ENCODE data around the gene LIMS2. TPM values are rescaled to one million over a fixed set of nuclear protein-coding genes. Genes with fewer than 3 reads are reported as not detected.
A peak's percentile ranks its signal among the peaks of the same experiment; 100 is the strongest.

The LIMS2 gene
- total RNA-seq, 1 donor from 2014 or later = 44.2 TPM

DNA sequence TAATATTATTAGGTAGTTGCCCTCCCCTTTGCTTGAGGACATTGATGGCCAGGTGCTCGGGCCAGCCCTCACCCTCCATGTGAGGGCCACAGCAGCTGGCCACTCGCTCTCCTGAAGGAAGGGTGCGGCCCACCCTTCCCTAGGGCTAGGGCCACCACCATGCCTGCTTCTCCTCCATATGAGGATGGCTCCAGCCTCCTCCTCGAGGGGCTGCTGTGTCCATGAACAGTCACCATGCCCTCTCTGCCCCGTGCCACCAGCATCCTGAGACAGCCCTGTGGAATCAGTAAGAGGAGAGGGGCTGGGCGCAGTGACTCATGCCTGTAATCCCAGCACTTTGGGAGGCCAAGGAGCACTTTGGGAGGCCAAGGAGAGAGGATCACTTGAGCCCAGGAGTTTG, 27.0 kb downstream of the LIMS2 start:
- no peak for DNase-seq (ENCODE audit: extremely low spot score in 2 of 2)
- peaks cover 35% of the 10 kb centered on the region for H3K4me1 ChIP-seq
- intact Hi-C loops (cut with DNase I) = no loop called here
- H3K27me3 ChIP-seq = no peaks in the 10 kb centered on the region
- peaks cover 0 to 4% of the 10 kb centered on the region in 2 donors for H3K36me3 ChIP-seq
- TF ChIP-seq POLR2AphosphoS5 (IDR thresholded peaks at IDR 0.05; ENCODE audit: insufficient read depth in 1 of 2, low read depth in 1 of 2) (no peak), POLR2A (IDR thresholded peaks at IDR 0.05) (no peak)
- TF ChIP-seq, protein P1, sequence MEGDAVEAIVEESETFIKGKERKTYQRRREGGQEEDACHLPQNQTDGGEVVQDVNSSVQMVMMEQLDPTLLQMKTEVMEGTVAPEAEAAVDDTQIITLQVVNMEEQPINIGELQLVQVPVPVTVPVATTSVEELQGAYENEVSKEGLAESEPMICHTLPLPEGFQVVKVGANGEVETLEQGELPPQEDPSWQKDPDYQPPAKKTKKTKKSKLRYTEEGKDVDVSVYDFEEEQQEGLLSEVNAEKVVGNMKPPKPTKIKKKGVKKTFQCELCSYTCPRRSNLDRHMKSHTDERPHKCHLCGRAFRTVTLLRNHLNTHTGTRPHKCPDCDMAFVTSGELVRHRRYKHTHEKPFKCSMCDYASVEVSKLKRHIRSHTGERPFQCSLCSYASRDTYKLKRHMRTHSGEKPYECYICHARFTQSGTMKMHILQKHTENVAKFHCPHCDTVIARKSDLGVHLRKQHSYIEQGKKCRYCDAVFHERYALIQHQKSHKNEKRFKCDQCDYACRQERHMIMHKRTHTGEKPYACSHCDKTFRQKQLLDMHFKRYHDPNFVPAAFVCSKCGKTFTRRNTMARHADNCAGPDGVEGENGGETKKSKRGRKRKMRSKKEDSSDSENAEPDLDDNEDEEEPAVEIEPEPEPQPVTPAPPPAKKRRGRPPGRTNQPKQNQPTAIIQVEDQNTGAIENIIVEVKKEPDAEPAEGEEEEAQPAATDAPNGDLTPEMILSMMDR (IDR thresholded peaks at IDR 0.05) = no peak
- no peak overlapping the region for H3K4me3 ChIP-seq
- no peaks in the 10 kb centered on the region for H3K9me3 ChIP-seq
- H3K27ac ChIP-seq = no peak overlapping the region

DNA sequence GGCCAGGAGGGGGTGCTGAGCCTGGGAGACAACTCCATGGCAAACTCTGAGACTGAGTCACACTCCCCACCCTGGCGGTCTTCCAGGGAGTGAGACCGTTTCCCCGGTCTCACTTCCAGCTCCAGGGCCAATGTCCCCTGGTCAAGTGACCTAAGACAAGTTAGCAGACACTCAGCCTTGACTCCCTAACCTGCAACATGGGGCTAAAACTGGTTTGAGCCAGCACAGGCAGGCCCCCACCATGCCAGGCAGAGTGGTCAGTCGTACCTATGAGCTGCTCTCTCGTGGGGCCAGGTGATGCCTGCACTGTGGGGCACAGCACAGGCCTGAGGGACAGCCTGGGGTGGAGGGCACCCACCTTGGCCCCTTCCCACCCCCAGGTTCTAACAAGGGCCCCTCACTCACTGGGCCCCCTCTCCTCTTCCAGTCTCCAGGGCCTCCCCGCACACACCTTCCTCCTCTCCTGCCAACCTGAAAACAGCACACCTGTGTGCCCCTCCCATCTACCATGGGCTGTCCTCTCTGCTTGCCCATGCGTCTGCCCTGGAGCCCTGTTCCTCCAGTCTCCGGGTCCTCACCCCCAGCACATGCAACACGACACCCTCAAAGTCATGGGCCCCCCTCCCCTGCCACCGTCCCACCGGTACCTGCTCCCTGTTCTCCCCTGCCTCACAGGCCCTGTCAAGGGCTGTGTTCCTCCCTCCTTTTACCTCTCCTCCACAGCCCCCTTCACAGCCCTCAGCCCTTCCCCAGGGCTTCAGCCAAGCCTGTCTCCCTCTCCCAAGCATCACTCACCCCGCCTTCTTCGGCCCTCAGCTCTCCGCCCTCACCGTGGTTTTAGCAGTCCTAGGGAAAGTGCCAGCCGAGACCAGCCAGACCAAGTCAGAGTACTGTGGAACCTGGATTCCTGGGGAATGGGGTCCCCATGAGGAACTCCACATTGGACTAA, 27.8 kb downstream of the LIMS2 start:
- H3K27me3 ChIP-seq = no peaks in the 10 kb centered on the region
- H3K9me3 ChIP-seq = no peaks in the 10 kb centered on the region
- intact Hi-C loops (cut with DNase I) = no loop called here
- peak overlapping the region; percentile 18 for H3K27ac ChIP-seq
- peaks cover 0 to 4% of the 10 kb centered on the region in 2 donors for H3K36me3 ChIP-seq
- no peak overlapping the region for H3K4me3 ChIP-seq
- DNase-seq (ENCODE audit: extremely low spot score in 2 of 2) = no peak
- peaks cover 35% of the 10 kb centered on the region for H3K4me1 ChIP-seq
- TF ChIP-seq, protein P1 (IDR thresholded peaks at IDR 0.05) = no peak
- TF ChIP-seq POLR2AphosphoS5 (IDR thresholded peaks at IDR 0.05; ENCODE audit: insufficient read depth in 1 of 2, low read depth in 1 of 2) (no peak), POLR2A (IDR thresholded peaks at IDR 0.05) (no peak)

DNA sequence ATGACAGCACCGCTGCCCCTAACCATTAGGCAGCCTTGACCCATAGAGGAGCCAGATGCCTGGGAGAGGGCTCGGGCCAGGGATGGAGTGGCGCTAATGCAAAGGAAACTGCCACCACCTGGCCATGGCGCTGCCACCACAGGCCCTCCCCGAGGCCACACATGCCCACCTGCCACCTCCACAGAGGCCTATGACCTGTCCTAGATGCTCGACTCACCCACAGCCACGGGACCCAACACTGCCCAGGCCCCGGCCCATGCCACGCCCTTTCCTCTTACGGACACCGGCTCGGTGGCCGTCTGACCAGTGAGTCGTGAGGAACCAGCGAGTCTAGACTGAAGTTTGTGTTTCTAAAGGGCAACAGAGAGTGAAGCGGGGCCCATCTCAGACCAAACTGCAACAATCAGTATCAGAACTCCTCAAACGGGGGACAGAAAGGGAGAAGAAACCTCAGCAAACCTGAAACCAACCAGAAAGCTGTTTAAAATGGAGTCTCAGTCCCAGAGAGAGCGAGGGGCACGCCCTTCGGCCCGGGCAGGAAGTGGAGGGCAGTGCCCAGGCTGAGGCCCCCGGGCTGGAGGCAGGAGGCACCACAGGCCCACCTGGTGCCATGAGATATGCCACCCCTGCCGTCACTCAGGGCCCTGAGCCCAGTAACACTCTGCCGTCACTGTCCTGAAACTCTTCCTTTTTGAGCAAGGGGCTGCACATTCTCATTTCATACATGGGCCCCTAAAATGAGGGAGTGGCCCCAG, 28.7 kb downstream of the LIMS2 start:
- no peaks in the 10 kb centered on the region for H3K9me3 ChIP-seq
- H3K27ac ChIP-seq = peak overlapping the region; percentile 18
- TF ChIP-seq, protein P1 (IDR thresholded peaks at IDR 0.05) = no peak
- TF ChIP-seq POLR2AphosphoS5 (IDR thresholded peaks at IDR 0.05; ENCODE audit: insufficient read depth in 1 of 2, low read depth in 1 of 2) = no peak
- no peak for TF ChIP-seq POLR2A (IDR thresholded peaks at IDR 0.05)
- no peak for DNase-seq (ENCODE audit: extremely low spot score in 2 of 2)
- H3K27me3 ChIP-seq = no peaks in the 10 kb centered on the region
- peaks cover 0 to 4% of the 10 kb centered on the region in 2 donors for H3K36me3 ChIP-seq
- H3K4me3 ChIP-seq = no peak overlapping the region
- intact Hi-C loops (cut with DNase I) = no loop called here
- peaks cover 35% of the 10 kb centered on the region for H3K4me1 ChIP-seq

DNA sequence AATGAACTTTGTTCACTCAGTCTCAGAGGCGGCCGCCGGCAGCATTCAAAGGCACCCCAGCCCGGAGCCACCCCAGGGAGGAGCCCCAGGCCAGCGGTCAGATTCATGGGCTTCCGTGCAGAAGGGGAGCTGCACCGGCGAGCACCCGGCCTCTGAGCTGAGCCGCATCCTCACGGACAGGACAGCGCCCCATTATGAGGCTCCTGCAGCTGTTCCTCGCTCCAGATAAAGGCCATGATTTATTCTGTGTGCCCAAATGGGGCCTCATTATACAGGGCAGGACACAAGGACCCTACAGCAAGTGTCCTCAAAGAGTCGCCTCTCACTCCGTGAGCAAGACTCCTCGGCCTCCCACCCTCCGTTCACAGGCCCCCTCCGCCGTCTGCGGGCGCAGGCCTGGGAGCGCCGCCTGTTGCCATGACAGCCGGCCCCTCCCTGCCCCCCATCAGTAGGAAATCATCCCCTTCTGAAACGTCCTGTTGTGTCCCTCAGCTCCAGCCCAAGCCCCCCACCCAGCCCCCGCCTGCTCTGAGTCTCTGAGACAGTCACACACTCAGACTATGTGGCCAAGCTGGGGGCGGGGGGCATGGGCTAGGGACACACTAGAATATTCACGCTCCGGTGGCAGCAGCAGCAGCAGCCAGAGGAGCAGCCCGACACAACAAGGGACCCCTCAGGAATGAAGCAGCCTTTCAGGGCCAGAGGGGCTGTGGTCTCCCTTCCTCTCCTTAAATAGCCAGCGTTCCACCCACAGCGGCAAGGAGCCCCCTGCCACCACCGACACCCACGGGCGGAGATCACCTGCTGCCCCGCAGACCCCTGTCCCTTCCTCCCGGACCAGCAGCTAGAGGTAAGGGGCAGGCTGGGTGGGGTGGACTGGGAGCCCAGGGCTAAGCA, 29.7 kb downstream of the LIMS2 start, which contains the start of gene GPR17:
Gene GPR17 (plus strand): TSS at position 759 of the 897 bp plus-strand sequence. CDS start 4,583 bp downstream, outside the sequence.
- Histone ChIP-seq H3K9me3 (no peaks in the 10 kb centered on the region), H3K4me3 (no peak within 1 kb of the TSS), H3K27me3 (no peaks in the 10 kb centered on the region), H3K4me1 (peaks cover 32% of the 10 kb centered on the region), H3K27ac (peak within 1 kb of the TSS; percentile 18), H3K36me3 (no peaks in the 10 kb centered on the region)
- TF ChIP-seq, protein P1 (IDR thresholded peaks at IDR 0.05) = no peak
- TF ChIP-seq POLR2A (IDR thresholded peaks at IDR 0.05) (no peak), POLR2AphosphoS5 (IDR thresholded peaks at IDR 0.05; ENCODE audit: insufficient read depth in 1 of 2, low read depth in 1 of 2) (no peak)
- intact Hi-C loops (cut with DNase I) = no loop called here
- no peak for DNase-seq (ENCODE audit: extremely low spot score in 2 of 2)
